Stimulated activated CD4-positive, alpha-beta T cell treated with anti-CD3 and anti-CD28 coated beads, Interleukin-12 subunit alpha, Interleukin-12 subunit beta, amount 100 ng/mL, for 24 hours (primary cell): Measurements from ENCODE around the gene MAEA.
A peak's percentile ranks its signal among the peaks of the same experiment; 100 is the strongest.
"Not testable (repeated sequence)": the region's sequence is repeated elsewhere in the genome, so short reads cannot be mapped to it uniquely, and the experiment has no call there.

Experiments used
- DNase-seq, 2 experiments: peaks; one replicate each; pipeline ENCODE4 v3.0.0-alpha.2; 2020; ENCODE audit warnings: low read depth in 2 of 2

Gene MAEA

GRCh38 chr4:1277667-1278665 lies 11.7 kb upstream of the MAEA start:
- no peak for DNase-seq

GRCh38 chr4:1279253-1279652 lies 10.4 kb upstream of the MAEA start:
- DNase-seq = no peak

GRCh38 chr4:1283711-1284110 lies 6.0 kb upstream of the MAEA start:
- no peak for DNase-seq

GRCh38 chr4:1285151-1285789 lies 4.4 kb upstream of the MAEA start:
- no peak for DNase-seq

GRCh38 chr4:1285790-1286553 lies 3.7 kb upstream of the MAEA start:
- DNase-seq = peak in 1 of 2 experiments; percentile 34

- DNase-seq = no peak
Measured at GRCh38 chr4:1288786-1289185, 905 bp upstream of the MAEA start.

- DNase-seq = no peak
Measured at GRCh38 chr4:1290165-1290977, 680 bp downstream of the MAEA start.

- no peak for DNase-seq
Measured at GRCh38 chr4:1291091-1291490, 1.4 kb downstream of the MAEA start.

GRCh38 chr4:1291996-1292702 lies 2.5 kb downstream of the MAEA start:
- DNase-seq = no peak

GRCh38 chr4:1292703-1293011 lies 3.0 kb downstream of the MAEA start:
- DNase-seq = not testable (repeated sequence)

- no peak for DNase-seq
Measured at GRCh38 chr4:1293531-1293941, 3.8 kb downstream of the MAEA start.

- no peak for DNase-seq
Measured at GRCh38 chr4:1293991-1294390, 4.3 kb downstream of the MAEA start.

GRCh38 chr4:1294424-1294823 lies 4.7 kb downstream of the MAEA start:
- no peak for DNase-seq

- no peak for DNase-seq
Measured at GRCh38 chr4:1294891-1295290, 5.2 kb downstream of the MAEA start.

GRCh38 chr4:1295405-1296055 lies 5.8 kb downstream of the MAEA start:
- DNase-seq = no peak

- DNase-seq = no peak
Measured at GRCh38 chr4:1296324-1297022, 6.8 kb downstream of the MAEA start.

GRCh38 chr4:1297023-1297395 lies 7.3 kb downstream of the MAEA start:
- DNase-seq = no peak

GRCh38 chr4:1297456-1298325 lies 8.0 kb downstream of the MAEA start:
- DNase-seq = no peak

GRCh38 chr4:1298461-1298860 lies 8.8 kb downstream of the MAEA start:
- DNase-seq = no peak
